GM19455 (cell line): ENCODE measurements around the gene AKR1C4.

Experiments
- ATAC-seq: cut with Tn5 transposase; IDR thresholded peaks from one replicate; pipeline ENCODE4 v1.9.1; 2021; ENCODE audit not compliant: unreplicated experiment

The AKR1C4 gene

DNA sequence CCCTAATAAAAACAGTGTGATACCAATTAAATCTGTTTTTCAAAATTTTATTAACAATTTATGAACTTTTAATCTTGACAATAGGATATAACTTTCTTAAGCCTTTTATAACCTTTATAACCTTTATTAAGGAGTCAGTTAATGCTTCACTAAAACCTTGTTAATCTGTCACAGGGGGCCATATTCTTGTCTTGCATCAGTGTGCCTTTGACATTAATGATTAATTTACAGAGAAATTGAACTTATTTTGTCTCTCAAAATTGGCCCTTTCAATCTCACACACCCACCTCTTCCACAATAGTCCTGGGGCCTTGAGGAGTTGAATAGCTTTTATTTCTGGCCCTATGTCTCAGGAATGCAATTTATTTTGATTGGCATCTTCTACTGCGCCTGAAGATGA is 68.5 kb downstream of the AKR1C4 start:
- ATAC-seq: no peak

GRCh38 chr10:5266351-5266750 is 69.7 kb downstream of the AKR1C4 start:
- no peak for ATAC-seq

- no peak for ATAC-seq
Measured at GRCh38 chr10:5266804-5267203, 70.2 kb downstream of the AKR1C4 start.

DNA sequence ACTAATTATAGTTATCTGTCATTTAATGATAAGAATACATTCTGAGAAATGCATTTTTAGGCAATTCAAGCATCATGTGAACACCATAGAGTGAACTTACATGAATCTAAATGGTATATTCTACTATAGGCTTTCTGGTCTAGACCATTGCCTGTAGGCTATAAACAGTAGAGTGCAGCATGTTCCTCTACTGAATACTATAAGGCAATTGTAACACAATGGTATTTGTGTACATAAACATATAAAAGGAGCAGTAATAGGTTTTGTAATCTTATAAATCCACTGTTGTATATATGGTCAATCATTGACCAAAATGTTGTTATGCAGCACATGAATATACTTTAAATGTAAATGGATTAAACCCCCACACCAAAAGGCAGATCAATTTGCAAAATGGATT is 71.6 kb downstream of the AKR1C4 start:
- ATAC-seq: no peak
